WTC11 (cell line): ENCODE results near the gene FOXA3. TPM values are rescaled to one million over a fixed set of nuclear protein-coding genes. Genes with fewer than 3 reads are reported as not detected.

Experiments
- ATF3 ChIP-seq: sonication (generic); formaldehyde crosslinking; conservative IDR thresholded peaks from 2 replicates; pipeline ENCODE4 v1.8.1; 2022; ENCODE audit warnings: mild to moderate bottlenecking, missing genetic modification reagents
- CDX4 ChIP-seq: fragments of 250-450 bp; sonication (Bioruptor Pico); IDR thresholded peaks from 2 replicates; pipeline ENCODE4 v1.9.0; 2021; ENCODE audit warnings: moderate library complexity, mild to moderate bottlenecking, inconsistent platforms, borderline replicate concordance
- CREM ChIP-seq: sonication (generic); formaldehyde crosslinking; IDR thresholded peaks from 2 replicates; pipeline ENCODE4 v1.8.1; 2022; ENCODE audit warnings: mild to moderate bottlenecking, missing genetic modification reagents, moderate library complexity
- CTCF ChIP-seq: fragments of 200-600 bp; IDR thresholded peaks from 2 replicates; pipeline ENCODE4 v1.8.0; 2022; ENCODE audit warnings: antibody characterized with exemption
- E2F5 ChIP-seq: sonication (generic); formaldehyde crosslinking; IDR thresholded peaks from 2 replicates; pipeline ENCODE4 v1.8.1; 2022; ENCODE audit warnings: mild to moderate bottlenecking, moderate library complexity, missing genetic modification reagents
- EMX1 ChIP-seq: fragments of 250-450 bp; sonication (Bioruptor Pico); IDR thresholded peaks from 2 replicates; pipeline ENCODE4 v1.8.0; 2021; ENCODE audit warnings: mild to moderate bottlenecking
- FOXK1 ChIP-seq: sonication (generic); formaldehyde crosslinking; IDR thresholded peaks from 2 replicates; pipeline ENCODE4 v1.8.0; 2022; ENCODE audit warnings: mild to moderate bottlenecking, moderate library complexity, missing genetic modification reagents
- FOXP4 ChIP-seq: sonication (generic); formaldehyde crosslinking; IDR thresholded peaks from 2 replicates; pipeline ENCODE4 v1.8.0; 2022; ENCODE audit warnings: mild to moderate bottlenecking, missing genetic modification reagents
- GABPB1 ChIP-seq: sonication (generic); formaldehyde crosslinking; IDR thresholded peaks from 2 replicates; pipeline ENCODE4 v1.8.1; 2023; ENCODE audit warnings: mild to moderate bottlenecking, missing genetic modification reagents
- IRF1 ChIP-seq: sonication (generic); formaldehyde crosslinking; IDR thresholded peaks from 2 replicates; pipeline ENCODE4 v1.8.0; 2023; ENCODE audit warnings: missing genetic modification reagents
- MXD4 ChIP-seq: fragments of 250-450 bp; sonication (Bioruptor Pico); IDR thresholded peaks from 2 replicates; pipeline ENCODE4 v1.8.0; 2021; ENCODE audit warnings: mild to moderate bottlenecking, moderate library complexity, borderline replicate concordance
- MYBL2 ChIP-seq: sonication (generic); formaldehyde crosslinking; IDR thresholded peaks from 2 replicates; pipeline ENCODE4 v1.8.1; 2023; ENCODE audit warnings: mild to moderate bottlenecking, moderate library complexity, missing genetic modification reagents
- NFATC4 ChIP-seq: fragments of 250-450 bp; sonication (Bioruptor Pico); IDR thresholded peaks from 2 replicates; pipeline ENCODE4 v1.9.0; 2021; ENCODE audit warnings: mild to moderate bottlenecking
- NFE2L1 ChIP-seq: sonication (generic); formaldehyde crosslinking; IDR thresholded peaks from 2 replicates; pipeline ENCODE4 v1.8.1; 2023; ENCODE audit warnings: missing genetic modification reagents
- SOX15 ChIP-seq: fragments of 250-450 bp; sonication (Bioruptor Pico); IDR thresholded peaks from 2 replicates; pipeline ENCODE4 v1.9.0; 2021; ENCODE audit warnings: mild to moderate bottlenecking
- STAT6 ChIP-seq: sonication (generic); formaldehyde crosslinking; conservative IDR thresholded peaks from 2 replicates; pipeline ENCODE4 v1.8.1; 2023; ENCODE audit warnings: mild to moderate bottlenecking, low read depth, missing genetic modification reagents, moderate library complexity
- TEAD1 ChIP-seq: sonication (generic); formaldehyde crosslinking; IDR thresholded peaks from 2 replicates; pipeline ENCODE4 v1.8.0; 2022; ENCODE audit warnings: mild to moderate bottlenecking, missing genetic modification reagents
- USF1 ChIP-seq: sonication (generic); formaldehyde crosslinking; IDR thresholded peaks from 2 replicates; pipeline ENCODE4 v1.8.0; 2022; ENCODE audit warnings: mild to moderate bottlenecking, missing genetic modification reagents
- ZBTB21 ChIP-seq: sonication (generic); formaldehyde crosslinking; IDR thresholded peaks from 2 replicates; pipeline ENCODE4 v1.8.1; 2023; ENCODE audit warnings: mild to moderate bottlenecking, missing genetic modification reagents, borderline replicate concordance
- ZBTB43 ChIP-seq: sonication (generic); formaldehyde crosslinking; IDR thresholded peaks from 2 replicates; pipeline ENCODE4 v1.8.1; 2023; ENCODE audit warnings: mild to moderate bottlenecking, missing genetic modification reagents
- ZNF425 ChIP-seq: fragments of 250-450 bp; sonication (Bioruptor Pico); conservative IDR thresholded peaks from 2 replicates; pipeline ENCODE4 v1.9.0; 2021; ENCODE audit warnings: mild to moderate bottlenecking
- ZNF671 ChIP-seq: fragments of 250-450 bp; sonication (Bioruptor Pico); IDR thresholded peaks from 2 replicates; pipeline ENCODE4 v1.8.0; 2021; ENCODE audit warnings: mild to moderate bottlenecking
- ZSCAN18 ChIP-seq: fragments of 250-450 bp; sonication (Bioruptor Pico); IDR thresholded peaks from 2 replicates; pipeline ENCODE4 v2.1.2; 2022; ENCODE audit warnings: mild to moderate bottlenecking, moderate library complexity
- total RNA-seq: library from RNA; stranded (reverse); gene quantifications from 3 replicates; pipeline ENCODE4 v1.2.3, GENCODE V29; 2021

Gene FOXA3
- total RNA-seq, 1 experiment from 2014 or later, result 20.7 TPM

GRCh38 chr19:45863840-45864628 lies at the start of gene FOXA3 (continued):
- TF ChIP-seq EMX1 (0 out of 2 replicates have a peak, but pooled peaks have one; percentile 45), E2F5 (peak; percentile 43; the same call in 1 of the 2 replicates), CDX4 (CRISPR knock-in tag) (no peak), ZBTB43 (no peak), ATF3 (CRISPR knock-in tag) (no peak), CREM (CRISPR knock-in tag) (no peak), GABPB1 (CRISPR knock-in tag) (no peak; the same call in 1 of the 2 replicates), FOXK1 (no peak), MYBL2 (no peak), IRF1 (CRISPR knock-in tag) (no peak), CTCF (peak; percentile 62), NFE2L1 (no peak), TEAD1 (CRISPR knock-in tag) (no peak), USF1 (CRISPR knock-in tag) (no peak), ZNF425 (CRISPR knock-in tag) (no peak), MXD4 (no peak), ZNF671 (CRISPR knock-in tag) (0 out of 2 replicates have a peak, but pooled peaks have one; percentile 39), SOX15 (CRISPR knock-in tag) (no peak), ZBTB21 (CRISPR knock-in tag) (no peak), NFATC4 (CRISPR knock-in tag) (no peak), ZSCAN18 (CRISPR knock-in tag) (no peak), STAT6 (CRISPR knock-in tag) (no peak), FOXP4 (peak; percentile 18; the same call in 1 of the 2 replicates)
